Kidney epithelial cell (primary cell): ENCODE data around the gene WFDC10B. TPM values are rescaled to one million over a fixed set of nuclear protein-coding genes. Genes with fewer than 3 reads are reported as not detected.

Experiments used
- DNase-seq: peaks from one replicate; pipeline ENCODE4 v3.0.0-alpha.2; 2010; ENCODE audit warnings: low read depth
- H3K27me3 ChIP-seq: 2 replicates; pipeline ENCODE4 v1.6.0; 2011; ENCODE audit warnings: low read length; ENCODE audit not compliant: control insufficient read depth, insufficient read depth
- H3K36me3 ChIP-seq: 2 replicates; pipeline ENCODE4 v1.5.1; 2011; ENCODE audit warnings: low read length; ENCODE audit not compliant: control insufficient read depth, insufficient read depth
- H3K4me3 ChIP-seq: 2 replicates; pipeline ENCODE4 v1.5.1; 2011; ENCODE audit warnings: low read depth, mild to moderate bottlenecking, control low read depth, low read length
- CTCF ChIP-seq: IDR thresholded peaks from 2 replicates; pipeline ENCODE4 v1.5.1; 2011; ENCODE audit warnings: mild to moderate bottlenecking, moderate library complexity, low read length, control low read depth, inconsistent platforms; ENCODE audit not compliant: insufficient read depth, poor library complexity, severe bottlenecking
- total RNA-seq: library from RNA; depleted of rRNA; stranded (reverse); fragments of >200 nt; gene quantifications from 2 replicates; pipeline ENCODE4 v1.2.3, GENCODE V29; 2015

Gene WFDC10B
- total RNA-seq, 1 donor from 2014 or later, result not detected

GRCh38 chr20:45639687-45640086, 65.1 kb downstream of the WFDC10B start:
- Histone ChIP-seq H3K36me3 (no peaks in the 10 kb centered on the region), H3K4me3 (no peak overlapping the region), H3K27me3 (no peaks in the 10 kb centered on the region)
- no peak for DNase-seq
- TF ChIP-seq CTCF, result no peak

DNA sequence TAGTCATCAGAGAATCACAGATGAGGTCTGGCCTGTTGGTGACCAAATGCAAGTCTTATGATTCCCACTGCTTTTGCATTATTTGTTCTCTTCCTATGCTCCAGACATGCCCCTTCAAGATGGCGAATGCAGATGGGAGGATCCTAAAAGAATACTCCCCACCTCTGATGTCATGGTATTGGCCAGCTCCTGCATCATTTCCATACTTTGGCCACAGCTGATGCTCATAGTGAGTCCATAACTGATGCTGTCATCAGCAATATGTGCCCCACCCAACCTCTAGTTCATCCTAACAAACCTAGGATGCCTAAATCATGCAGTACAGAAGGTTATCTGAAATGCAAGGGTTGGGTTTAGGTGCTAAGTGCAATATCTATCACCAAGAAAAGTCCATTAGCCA, 68.3 kb downstream of the WFDC10B start:
- Histone ChIP-seq H3K4me3 (no peak overlapping the region), H3K27me3 (no peaks in the 10 kb centered on the region), H3K36me3 (no peaks in the 10 kb centered on the region)
- TF ChIP-seq CTCF, result no peak
- DNase-seq, result no peak

Other genes with a start within 250 kb of the WFDC10B start
- gene WFDC2, start 235.3 kb downstream of the WFDC10B start, total RNA-seq, result 78.5 and 84.9 TPM in 2 replicates
- gene SPINT3, start 189.4 kb downstream of the WFDC10B start, total RNA-seq, result not detected in 2 replicates
- not detected in 2 replicates for gene WFDC6, start 165.5 kb downstream of the WFDC10B start, total RNA-seq
- gene EPPIN, start 157.6 kb downstream of the WFDC10B start, total RNA-seq, result not detected in 2 replicates
- not detected in 2 replicates for gene WFDC8, start 125.7 kb downstream of the WFDC10B start, total RNA-seq
- not detected in 2 replicates for gene WFDC10A, start 75.3 kb downstream of the WFDC10B start, total RNA-seq
- gene WFDC9, start 73.7 kb downstream of the WFDC10B start, total RNA-seq, result not detected in 2 replicates
- gene WFDC11, start 34.8 kb downstream of the WFDC10B start, total RNA-seq, result not detected in 2 replicates
- not detected in 2 replicates for gene WFDC13, start 3.0 kb downstream of the WFDC10B start, total RNA-seq
- gene SPINT4, start 17.3 kb upstream of the WFDC10B start, total RNA-seq, result not detected in 2 replicates
- not detected in 2 replicates for gene WFDC3, start 86.9 kb upstream of the WFDC10B start, total RNA-seq
- gene DNTTIP1, start 86.9 kb upstream of the WFDC10B start, total RNA-seq, result 46.7 and 48.2 TPM in 2 replicates
- gene UBE2C, start 107.6 kb upstream of the WFDC10B start, total RNA-seq, result 25.9 and 31.3 TPM in 2 replicates
- not detected in 2 replicates for gene TNNC2, start 122.3 kb upstream of the WFDC10B start, total RNA-seq
- gene SNX21, start 128.8 kb upstream of the WFDC10B start, total RNA-seq, result 24.7 and 28.4 TPM in 2 replicates
- 35.3 and 38.7 TPM in 2 replicates for gene ACOT8, start 152.4 kb upstream of the WFDC10B start, total RNA-seq
- gene ZSWIM3, start 152.6 kb upstream of the WFDC10B start, total RNA-seq, result 3.8 and 4.7 TPM in 2 replicates
- 12.7 and 16.2 TPM in 2 replicates for gene ZSWIM1, start 176.2 kb upstream of the WFDC10B start, total RNA-seq
- gene SPATA25, start 182.6 kb upstream of the WFDC10B start, total RNA-seq, result 0.21 and 0.25 TPM in 2 replicates
- gene NEURL2, start 186.2 kb upstream of the WFDC10B start, total RNA-seq, result 7.9 and 9.0 TPM in 2 replicates
- gene CTSA, start 186.3 kb upstream of the WFDC10B start, total RNA-seq, result 136 and 192 TPM in 2 replicates
- 55.8 and 71.1 TPM in 2 replicates for gene PLTP, start 207.1 kb upstream of the WFDC10B start, total RNA-seq
- gene PCIF1, start 229.7 kb upstream of the WFDC10B start, total RNA-seq, result 22.4 and 29.2 TPM in 2 replicates